Measurements from ENCODE around the gene ZNF879.

ZNF879 gene

DNA sequence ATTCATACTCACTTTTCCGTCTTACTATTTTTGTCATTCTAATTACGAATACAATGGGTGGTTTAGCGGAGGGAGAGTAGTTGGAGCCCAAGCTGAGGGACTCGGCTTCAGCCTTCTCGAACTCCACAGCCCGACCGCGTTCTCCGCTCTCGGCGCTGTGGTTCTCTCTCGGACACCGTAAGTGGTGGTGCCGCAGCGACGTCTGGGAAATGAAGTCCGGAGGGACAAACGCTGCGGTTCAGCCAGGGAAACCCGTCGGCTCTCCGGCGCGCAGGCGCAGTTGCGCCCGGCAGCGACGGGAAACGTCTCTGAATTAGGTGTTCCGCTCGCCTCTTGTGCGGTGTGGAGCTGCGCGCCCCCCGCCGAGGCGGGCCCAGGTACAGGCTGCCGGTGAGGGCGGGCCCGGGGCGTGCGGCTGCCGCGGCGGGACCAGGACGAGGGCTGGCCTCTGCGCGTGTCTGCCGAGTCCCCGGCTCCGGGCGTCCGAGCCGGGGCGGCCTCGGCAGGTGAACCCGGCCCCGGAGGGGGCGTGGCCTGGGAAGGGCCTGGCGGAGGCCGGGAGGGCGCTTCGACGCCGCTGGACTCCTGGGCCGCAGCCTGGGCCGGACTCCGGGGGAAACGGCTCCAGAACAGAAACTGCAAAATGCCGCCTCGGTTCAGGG lies at the start of gene ZNF879:
Gene ZNF879, plus strand, starts transcription at position 277 of the 662 bp plus-strand sequence. CDS start 1,201 bp downstream, outside the sequence.
- Histone ChIP-seq H3K9ac (peak within 1 kb of the TSS; percentile 79 to 92 (median 87)), H3K4me1 (peaks cover 7 to 16% (median 11%) of the 10 kb centered on the region in 10 experiments; a peak in 19 of 20 replicates), H3K4me2 (peak within 1 kb of the TSS; percentile 74 to 91 (median 86)), H3K27me3 (no peaks in the 10 kb centered on the region), H3K27ac (peak within 1 kb of the TSS; percentile 74 to 89 (median 85)), H3K9me3 (replicated peaks in 1 of 11) (peaks cover 67 to 88% (median 78%) of the 10 kb centered on the region in 11 experiments), H3K4me3 (peak within 1 kb of the TSS; percentile 72 to 90 (median 83)), H3K36me3 (peaks cover 36 to 40% (median 38%) of the 10 kb centered on the region in 11 experiments), H4K20me1 (no peaks in the 10 kb centered on the region)
- TF ChIP-seq Cebpa-rat (IDR thresholded peaks at IDR 0.05), result no peak

DNA sequence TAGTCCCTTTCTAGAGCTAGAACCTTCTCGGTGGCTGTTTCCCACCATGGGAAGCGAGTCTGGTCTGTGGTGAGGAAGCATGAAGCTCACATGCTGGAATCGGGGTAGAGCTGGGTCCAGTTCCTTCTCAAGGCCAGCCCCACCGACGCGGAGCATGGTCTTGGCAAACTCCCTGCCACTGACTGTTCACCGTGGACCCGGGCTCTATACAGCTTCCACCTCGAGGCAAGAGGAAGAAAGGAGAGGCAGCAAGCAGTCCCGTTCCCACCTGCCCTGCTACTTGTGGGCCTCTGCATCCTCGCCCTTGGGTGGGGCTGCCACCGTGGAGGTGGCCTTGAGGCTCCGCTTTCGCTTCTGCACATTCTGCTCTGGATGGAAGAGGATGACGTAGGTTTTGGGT lies 42.2 kb upstream of the ZNF879 start:
- Histone ChIP-seq H3K4me2 (no peak overlapping the region), H3K9me3 (replicated peaks in 1 of 11) (peaks cover 96 to 100% (median 99%) of the 10 kb centered on the region in 11 experiments), H3K36me3 (no peaks in the 10 kb centered on the region), H4K20me1 (no peaks in the 10 kb centered on the region), H3K4me1 (no peaks in the 10 kb centered on the region), H3K27ac (no peak overlapping the region), H3K4me3 (no peak overlapping the region), H3K9ac (no peak overlapping the region), H3K27me3 (no peaks in the 10 kb centered on the region)
- TF ChIP-seq Cebpa-rat (IDR thresholded peaks at IDR 0.05), result no peak

DNA sequence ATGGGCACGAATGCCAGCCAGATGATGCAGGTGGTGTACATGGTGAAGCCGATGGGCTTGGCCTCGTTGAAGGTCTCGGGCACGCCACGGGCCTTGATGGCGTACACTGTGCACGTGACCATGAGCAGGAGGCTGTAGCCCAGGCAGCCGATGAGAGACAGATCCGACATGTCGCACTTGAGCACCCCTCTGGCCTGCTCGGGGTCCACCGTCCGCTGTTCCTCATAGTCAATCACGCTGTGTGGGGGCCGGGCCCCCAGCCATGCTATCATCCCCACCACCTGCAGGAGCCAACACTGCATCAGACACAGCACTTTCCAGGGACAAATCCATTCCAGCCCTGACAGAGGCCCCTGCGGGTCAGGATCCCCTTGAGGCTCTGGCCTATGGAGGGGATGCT lies 40.7 kb upstream of the ZNF879 start:
- H3K9me3 ChIP-seq (replicated peaks in 1 of 11), result peaks cover 93 to 100% (median 97%) of the 10 kb centered on the region in 11 experiments
- H3K27me3 ChIP-seq, result no peaks in the 10 kb centered on the region
- no peaks in the 10 kb centered on the region for H3K36me3 ChIP-seq
- H3K27ac ChIP-seq, result no peak overlapping the region
- no peak overlapping the region for H3K4me3 ChIP-seq
- no peaks in the 10 kb centered on the region for H4K20me1 ChIP-seq
- TF ChIP-seq Cebpa-rat (IDR thresholded peaks at IDR 0.05), result no peak
- H3K4me2 ChIP-seq, result no peak overlapping the region
- H3K4me1 ChIP-seq, result no peaks in the 10 kb centered on the region
- no peak overlapping the region for H3K9ac ChIP-seq

DNA sequence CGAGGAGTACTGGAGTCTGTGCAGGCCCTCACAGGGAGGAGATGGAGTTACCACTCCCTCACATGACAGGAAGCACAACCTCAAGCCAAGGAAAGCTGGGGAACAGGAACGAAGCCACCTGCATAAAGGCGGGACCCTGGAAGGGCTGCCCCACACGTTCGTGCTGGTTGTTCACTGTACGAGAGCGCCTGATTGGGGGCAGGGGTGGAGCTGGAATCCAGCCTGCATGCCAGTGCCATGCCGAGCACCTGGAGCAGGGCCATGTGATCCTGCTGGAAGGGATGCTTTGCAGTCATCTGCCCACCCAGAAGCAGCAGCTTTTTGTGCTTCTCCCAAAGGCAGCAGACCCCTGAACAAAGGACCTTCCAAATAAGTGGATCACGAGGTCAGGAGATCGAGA lies 39.9 kb upstream of the ZNF879 start:
- H3K36me3 ChIP-seq, result no peaks in the 10 kb centered on the region
- H3K27me3 ChIP-seq, result no peaks in the 10 kb centered on the region
- TF ChIP-seq Cebpa-rat (IDR thresholded peaks at IDR 0.05), result no peak
- H4K20me1 ChIP-seq, result no peaks in the 10 kb centered on the region
- H3K4me3 ChIP-seq, result no peak overlapping the region
- no peak overlapping the region for H3K9ac ChIP-seq
- H3K4me1 ChIP-seq, result no peaks in the 10 kb centered on the region
- no peak overlapping the region for H3K27ac ChIP-seq
- H3K4me2 ChIP-seq, result no peak overlapping the region
- H3K9me3 ChIP-seq (replicated peaks in 1 of 11), result peaks cover 93 to 100% (median 97%) of the 10 kb centered on the region in 11 experiments

DNA sequence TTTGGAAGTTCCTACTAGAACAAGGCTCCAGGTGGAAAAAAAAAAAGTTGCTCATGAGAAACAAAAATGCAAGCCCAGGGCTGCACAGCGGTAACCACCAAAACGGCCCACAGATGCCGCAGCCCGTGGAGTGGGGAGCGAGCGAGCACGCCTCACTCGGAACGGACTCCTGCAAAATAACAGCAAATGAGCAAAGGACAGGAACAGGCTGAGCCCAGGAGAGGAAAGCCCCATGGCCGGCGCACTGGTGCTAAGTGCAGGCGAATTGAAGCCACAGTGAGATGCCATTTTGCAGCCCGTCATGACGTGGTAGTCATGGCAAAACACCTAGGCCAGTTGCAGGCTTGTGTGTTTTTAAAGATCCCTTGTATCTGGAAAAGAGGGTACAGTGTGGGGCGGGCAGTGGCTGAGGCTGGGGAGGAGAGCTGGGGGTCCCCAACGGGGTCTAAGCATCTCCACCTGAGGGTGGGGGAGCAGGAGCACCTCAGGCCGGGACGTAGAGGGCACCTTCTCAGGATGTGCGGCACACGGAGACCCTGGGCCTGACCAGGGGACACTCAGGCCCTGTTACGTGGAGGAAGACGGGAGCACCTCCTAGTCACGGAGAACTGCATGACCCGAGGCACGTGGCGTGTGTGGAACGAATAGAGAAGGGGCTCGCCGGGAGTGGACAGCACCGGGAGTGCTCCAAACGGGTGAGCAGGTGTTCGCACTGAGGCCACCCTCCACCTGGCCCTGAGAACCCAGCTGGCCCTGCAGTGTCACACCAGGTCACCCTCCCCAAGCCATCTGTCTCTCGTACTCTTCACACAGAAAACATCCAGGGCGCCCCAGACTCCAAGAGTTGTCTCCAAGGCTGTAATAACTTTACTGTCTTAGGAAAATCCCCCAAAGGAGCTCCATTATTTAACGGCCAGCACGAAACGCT lies 39.2 kb upstream of the ZNF879 start:
- Histone ChIP-seq H3K9me3 (replicated peaks in 1 of 11) (peaks cover 90 to 98% (median 94%) of the 10 kb centered on the region in 11 experiments), H3K27me3 (no peaks in the 10 kb centered on the region), H3K4me2 (no peak overlapping the region), H3K4me3 (no peak overlapping the region), H3K4me1 (no peaks in the 10 kb centered on the region), H3K27ac (no peak overlapping the region), H3K36me3 (no peaks in the 10 kb centered on the region), H4K20me1 (no peaks in the 10 kb centered on the region), H3K9ac (no peak overlapping the region)
- no peak for TF ChIP-seq Cebpa-rat (IDR thresholded peaks at IDR 0.05)

DNA sequence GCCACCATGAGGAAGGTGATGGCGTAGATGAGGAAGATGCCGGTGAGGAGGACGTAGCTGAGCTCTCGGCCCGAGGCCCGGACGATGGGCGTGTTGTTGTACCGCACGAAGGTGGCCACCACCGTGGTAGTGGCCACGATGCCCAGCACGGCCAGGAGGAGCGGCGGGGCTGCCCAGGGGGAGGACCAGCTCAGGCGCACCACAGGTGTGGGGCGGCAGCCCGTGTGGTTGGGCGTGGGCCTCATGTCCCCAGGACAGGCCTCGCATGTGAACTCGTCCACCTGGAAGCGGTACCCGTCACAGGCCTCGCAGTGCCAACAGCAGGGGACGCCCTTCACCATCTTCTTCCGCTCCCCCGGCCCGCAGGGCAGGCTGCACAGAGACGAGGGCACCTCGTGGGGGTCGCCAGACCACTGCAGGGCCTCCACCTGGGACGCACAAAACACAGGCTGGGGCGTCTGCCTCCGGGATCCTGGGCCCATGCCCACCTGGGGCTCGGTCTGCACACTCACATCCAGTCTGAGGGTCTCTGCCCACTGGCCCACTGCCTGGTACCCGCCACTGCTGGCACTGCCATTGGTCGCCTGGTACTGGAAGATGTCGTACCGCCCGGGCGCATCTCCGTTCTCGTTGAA lies 37.2 kb upstream of the ZNF879 start:
- Histone ChIP-seq H3K4me3 (no peak overlapping the region), H3K9ac (no peak overlapping the region), H3K4me1 (no peaks in the 10 kb centered on the region), H3K9me3 (replicated peaks in 1 of 11) (peaks cover 88 to 98% (median 95%) of the 10 kb centered on the region in 11 experiments), H3K36me3 (no peaks in the 10 kb centered on the region), H3K27ac (no peak overlapping the region), H3K4me2 (no peak overlapping the region), H3K27me3 (no peaks in the 10 kb centered on the region), H4K20me1 (no peaks in the 10 kb centered on the region)
- TF ChIP-seq Cebpa-rat (IDR thresholded peaks at IDR 0.05), result no peak

DNA sequence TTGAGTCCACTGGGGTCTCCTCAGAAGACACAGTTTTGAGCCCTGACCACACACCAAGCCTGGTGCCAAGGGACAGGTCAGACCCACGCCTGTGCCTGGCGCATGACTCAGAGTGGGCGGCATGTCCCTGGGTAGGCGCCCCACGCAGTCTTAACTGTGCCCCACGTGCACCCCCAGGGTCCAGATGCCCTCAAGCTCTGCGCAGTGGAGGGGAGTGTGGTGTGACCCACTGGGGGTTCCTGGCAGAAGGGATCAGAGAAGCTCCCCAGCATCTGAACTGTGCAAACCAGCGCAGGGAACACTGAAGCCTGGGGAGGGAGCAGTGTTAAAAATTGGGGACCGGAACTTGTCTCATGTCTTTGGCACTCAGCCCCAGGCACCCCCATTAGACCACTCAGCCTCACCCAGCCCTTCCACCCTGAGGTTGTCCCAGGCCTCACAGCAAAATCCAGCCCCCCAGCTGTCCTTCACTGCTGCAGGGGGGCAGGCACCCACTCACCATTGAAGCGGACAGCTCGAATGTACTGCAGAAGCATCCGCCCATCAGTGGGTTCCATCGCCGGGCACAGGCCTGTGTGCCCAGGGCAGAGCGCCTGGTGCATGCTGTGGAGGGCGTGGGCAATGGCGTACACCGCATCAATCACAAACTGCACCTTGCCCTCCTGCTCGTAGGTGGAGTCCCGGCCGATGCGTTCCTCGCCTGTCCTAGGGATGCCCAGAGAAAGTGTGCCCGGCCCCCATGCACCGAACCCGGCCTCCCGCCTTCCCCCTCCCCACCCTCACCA lies 35.0 kb upstream of the ZNF879 start:
- H3K36me3 ChIP-seq, result no peaks in the 10 kb centered on the region
- no peak for TF ChIP-seq Cebpa-rat (IDR thresholded peaks at IDR 0.05)
- peaks cover 75 to 98% (median 94%) of the 10 kb centered on the region in 11 experiments for H3K9me3 ChIP-seq (replicated peaks in 1 of 11)
- no peaks in the 10 kb centered on the region for H4K20me1 ChIP-seq
- H3K27ac ChIP-seq, result no peak overlapping the region
- H3K4me1 ChIP-seq, result no peaks in the 10 kb centered on the region
- H3K4me3 ChIP-seq, result no peak overlapping the region
- no peak overlapping the region for H3K9ac ChIP-seq
- no peaks in the 10 kb centered on the region for H3K27me3 ChIP-seq
- no peak overlapping the region for H3K4me2 ChIP-seq

DNA sequence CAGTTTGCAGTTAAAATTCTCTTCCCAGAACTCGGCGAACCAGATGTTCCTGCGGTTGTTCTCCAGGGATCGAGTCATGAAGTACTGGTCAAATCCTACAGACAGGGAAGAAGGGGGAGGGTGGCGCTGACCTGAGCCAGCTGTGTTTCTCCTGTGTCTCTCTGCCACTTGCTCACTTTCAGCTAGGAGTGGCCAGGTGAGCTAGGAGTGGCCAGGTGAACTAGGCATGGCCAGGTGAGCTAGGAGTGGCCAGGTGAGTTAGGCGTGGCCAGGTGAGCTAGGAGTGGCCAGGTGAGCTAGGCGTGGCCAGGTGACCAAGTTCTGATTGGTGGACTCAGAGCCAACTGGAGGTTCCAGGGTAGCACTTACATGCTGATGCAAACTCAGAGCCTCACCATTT lies 34.3 kb upstream of the ZNF879 start:
- Histone ChIP-seq H3K27me3 (no peaks in the 10 kb centered on the region), H3K4me2 (no peak overlapping the region), H3K9me3 (replicated peaks in 1 of 11) (peaks cover 75 to 98% (median 94%) of the 10 kb centered on the region in 11 experiments), H3K9ac (no peak overlapping the region), H3K4me1 (no peaks in the 10 kb centered on the region), H3K27ac (no peak overlapping the region), H4K20me1 (no peaks in the 10 kb centered on the region), H3K36me3 (no peaks in the 10 kb centered on the region), H3K4me3 (no peak overlapping the region)
- TF ChIP-seq Cebpa-rat (IDR thresholded peaks at IDR 0.05), result no peak

All from BLaER1 treated with 17β-estradiol and CSF1 and Interleukin-3, amounts not matched to agents 10 nM and 100 nM (cell line).